HuH-7.5 (cell line): ENCODE data around the gene SUPT5H.

Source experiments
- DNase-seq: peaks from one replicate; pipeline ENCODE4 v3.0.0; 2011; ENCODE audit warnings: low spot score

The SUPT5H gene

GRCh38 chr19:39520541-39521484 is 75.4 kb downstream of the SUPT5H start:
- no peak for DNase-seq

GRCh38 chr19:39524495-39524894 is 79.1 kb downstream of the SUPT5H start:
- no peak for DNase-seq

- DNase-seq, result no peak
Observed at GRCh38 chr19:39525205-39525604, 79.8 kb downstream of the SUPT5H start.
